NCI-H524 (cell line): Measurements from ENCODE around the gene HSPA4L.

Experiments
- DNase-seq, 2 experiments: peaks; one replicate each; lab custom pipeline; 2025; lab: John Stamatoyannopoulos, UW

Gene HSPA4L

DNA sequence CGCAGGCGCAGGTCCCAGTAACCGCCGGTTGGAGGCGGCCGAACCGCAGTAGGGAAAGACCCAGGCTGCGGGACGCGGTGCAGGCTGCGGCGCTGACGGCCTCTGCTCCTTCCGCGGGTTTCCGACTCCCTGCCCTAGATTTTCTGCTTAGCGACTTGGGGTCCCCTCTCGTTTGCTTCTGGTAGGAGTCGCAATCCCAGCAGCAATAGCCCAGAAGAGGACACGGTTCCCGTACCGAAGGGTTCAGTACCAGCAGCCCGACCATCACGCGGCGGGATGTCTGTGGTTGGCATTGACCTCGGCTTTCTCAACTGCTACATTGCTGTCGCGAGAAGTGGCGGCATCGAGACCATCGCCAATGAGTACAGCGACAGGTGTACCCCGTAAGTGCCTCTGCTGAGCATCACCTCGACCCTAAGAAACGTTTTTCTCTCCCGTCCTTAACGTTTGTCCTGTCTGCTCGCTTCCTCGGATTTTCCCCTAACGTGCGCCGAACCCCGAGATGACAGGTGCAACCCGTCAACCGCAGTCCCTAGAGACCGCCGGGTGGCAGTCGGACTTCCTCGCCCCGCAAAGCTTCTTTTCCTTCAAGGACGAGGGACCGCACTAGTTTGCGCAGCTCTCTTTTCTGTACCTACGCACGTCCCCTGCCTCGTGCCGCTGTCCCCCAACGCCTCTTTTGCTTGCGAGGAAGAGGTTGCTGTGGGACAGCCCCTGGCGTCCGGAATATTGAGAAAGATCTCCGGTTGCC is at the start of gene HSPA4L:
Gene HSPA4L, plus strand, starts transcription at position 48 of the 751 bp plus-strand sequence. Its CDS starts 229 bp downstream, at position 277.
- DNase-seq, result peak; percentile 43 to 73

DNA sequence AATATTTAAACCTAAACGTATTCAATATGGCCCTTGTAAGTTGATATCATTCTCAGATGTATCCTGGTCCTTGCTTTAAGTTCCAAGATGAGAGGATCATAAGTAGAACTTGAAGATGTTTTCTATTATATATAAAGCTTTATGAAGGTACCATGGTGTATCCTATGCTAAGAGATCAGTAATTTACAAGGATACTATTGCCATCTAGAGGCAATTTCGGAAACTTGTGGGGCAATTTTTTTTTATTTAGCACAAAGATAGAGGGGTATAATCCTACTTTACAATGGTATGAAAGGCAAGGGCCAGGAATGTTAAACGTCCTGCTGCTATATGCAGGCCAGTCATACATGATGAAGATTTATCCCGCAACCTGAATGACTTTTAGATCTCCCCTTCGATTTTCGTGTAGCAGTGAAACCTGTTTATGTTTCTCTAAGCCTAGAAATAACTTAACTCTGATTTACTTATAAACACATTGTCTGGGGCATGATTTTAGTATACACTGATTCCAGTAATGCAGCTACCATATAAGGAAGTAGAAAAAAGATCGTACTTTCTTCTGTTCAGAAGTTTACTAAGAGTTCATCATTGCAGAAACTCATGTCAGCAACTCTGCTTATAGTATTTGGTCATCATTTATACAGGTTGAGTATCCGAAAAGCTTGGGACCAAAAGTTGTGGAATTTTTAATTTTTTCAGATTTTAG is 49.3 kb upstream of the HSPA4L start:
- DNase-seq, result peak in 1 of 2 experiments; percentile 36

DNA sequence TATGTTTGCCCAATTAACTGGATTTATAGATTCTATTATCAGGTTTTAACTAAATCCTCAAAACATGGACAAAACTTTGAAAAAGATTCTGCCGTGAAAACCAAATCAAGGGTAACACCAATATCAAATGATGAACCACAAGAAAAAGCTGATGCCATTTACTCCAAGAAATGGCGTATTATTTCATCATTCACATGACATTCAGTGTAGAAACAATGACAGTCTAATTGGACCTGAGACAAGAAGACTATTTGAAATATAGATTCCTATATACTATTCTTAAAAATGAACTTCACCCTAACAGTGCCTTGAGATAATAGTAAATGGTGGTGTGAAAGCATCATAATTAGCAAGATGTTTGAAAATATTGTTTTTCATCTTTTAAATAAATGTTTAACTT is 47.1 kb upstream of the HSPA4L start:
- no peak for DNase-seq

DNA sequence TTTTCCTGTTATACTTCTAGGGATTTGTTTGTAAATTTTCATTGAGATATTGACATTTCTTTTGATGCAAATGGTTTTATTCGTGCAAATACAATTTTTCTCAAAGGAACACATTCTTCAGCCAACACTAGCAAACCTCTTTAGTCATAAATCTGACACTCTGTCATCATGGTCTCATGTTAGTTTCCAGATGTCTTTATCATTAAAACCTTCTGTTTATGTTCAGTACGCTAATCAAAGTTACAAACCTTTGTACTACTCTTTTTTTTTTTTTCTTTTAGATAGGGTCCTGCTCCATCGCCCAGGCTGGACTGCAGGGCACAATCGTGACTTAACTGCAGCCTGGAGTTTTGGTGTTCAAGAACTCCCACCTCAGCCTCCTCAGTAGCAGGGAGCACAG is 44.8 kb upstream of the HSPA4L start:
- no peak for DNase-seq

DNA sequence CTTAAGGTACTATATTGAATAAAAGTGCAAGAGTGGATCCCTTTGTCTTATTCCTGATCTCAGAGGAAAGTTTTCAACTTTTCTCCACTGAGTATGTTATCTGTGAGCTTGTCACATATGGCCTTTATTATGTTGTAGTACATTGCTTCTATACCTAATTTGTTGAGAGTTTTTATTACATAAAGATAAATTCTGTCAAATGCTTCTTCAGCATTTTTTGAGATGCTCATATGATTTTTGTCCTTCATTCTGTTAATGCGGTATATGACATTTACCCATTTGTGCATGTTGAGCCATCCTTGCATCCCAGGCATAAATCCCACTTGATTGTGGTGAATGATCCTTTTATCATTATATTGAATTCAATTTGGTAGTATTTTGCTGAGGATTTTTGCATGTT is 40.9 kb upstream of the HSPA4L start:
- DNase-seq, result no peak

DNA sequence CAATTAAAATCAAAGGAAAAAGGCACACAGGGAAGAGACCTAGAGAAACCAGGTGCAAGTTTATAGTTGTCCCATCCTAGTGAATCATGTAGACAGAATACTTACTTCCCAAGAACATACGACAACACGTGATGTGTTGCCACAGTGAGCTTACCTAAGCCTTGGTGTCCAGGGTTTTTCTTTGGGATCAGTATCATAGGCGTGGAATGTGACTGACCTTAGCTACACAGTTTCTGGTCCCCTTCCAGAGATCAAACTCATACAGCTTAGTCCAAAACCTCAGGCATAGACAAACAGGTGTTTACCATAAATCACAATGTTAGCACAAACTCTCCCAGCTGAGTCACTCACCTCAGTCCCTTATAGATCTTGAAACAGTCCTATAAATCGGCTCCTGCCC is 34.2 kb upstream of the HSPA4L start:
- DNase-seq, result no peak

DNA sequence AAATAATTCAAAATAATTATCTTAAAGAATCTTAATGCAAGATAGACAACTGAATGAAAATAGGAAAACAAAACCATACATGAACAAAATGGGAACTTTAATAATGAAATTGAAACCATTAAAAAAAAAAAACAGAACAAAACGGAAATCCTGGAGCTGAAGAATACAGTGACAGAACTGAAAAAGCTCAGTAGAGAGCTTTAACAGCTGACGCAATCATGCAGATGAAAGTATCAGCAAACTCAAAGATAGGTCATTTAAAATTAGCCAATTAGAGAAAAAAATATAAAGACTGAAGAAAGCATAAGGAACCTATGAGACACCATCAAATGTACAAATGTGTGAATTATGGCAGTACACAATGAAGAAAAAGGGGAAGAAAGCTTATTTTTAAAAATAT is 33.2 kb upstream of the HSPA4L start:
- DNase-seq, result no peak

DNA sequence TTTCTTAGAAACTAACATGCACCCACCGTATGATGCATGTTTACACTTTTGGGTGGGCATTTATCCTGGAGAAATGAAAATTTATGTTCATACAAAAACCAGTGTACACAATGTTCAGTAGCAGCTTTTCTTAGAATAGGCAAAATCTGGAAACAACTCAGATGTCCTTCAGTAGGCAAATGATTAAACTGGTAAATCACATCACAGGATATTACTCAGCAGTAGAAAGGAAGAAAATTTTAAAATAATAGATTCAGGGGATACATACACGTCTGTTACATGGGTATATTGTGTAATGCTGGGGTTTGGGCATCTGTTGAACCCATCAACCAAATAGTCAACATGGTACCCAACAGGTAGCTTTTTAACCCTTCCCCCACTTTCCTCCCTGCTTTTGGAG is 25.2 kb upstream of the HSPA4L start:
- DNase-seq, result no peak

DNA sequence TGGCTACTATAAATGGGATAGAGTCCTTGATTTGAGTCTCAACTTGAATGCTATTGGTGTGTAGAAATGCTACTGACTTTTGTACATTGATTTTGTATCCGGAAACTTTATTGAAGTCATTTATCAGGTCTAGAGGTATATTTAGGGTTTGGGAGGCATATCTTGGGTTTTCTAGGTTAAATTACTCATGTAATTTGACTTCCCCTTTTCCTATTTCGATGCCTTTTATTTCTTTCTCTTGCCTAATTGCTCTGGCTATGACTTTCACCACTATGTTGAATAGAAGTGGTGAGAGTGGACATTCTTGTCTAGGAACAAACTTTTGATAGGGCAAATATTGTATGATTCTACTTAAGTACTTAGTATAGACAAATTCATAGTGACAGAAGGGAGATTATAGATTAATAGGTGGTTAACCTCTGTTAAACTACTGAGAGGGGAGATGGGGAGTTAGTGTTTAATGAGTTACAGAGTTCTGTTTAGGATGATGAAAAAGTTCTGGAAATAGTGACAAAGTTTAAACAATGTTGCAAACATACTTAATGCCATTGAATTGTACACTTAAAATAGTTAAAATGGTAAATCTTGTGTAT is 22.8 kb upstream of the HSPA4L start:
- DNase-seq, result no peak

DNA sequence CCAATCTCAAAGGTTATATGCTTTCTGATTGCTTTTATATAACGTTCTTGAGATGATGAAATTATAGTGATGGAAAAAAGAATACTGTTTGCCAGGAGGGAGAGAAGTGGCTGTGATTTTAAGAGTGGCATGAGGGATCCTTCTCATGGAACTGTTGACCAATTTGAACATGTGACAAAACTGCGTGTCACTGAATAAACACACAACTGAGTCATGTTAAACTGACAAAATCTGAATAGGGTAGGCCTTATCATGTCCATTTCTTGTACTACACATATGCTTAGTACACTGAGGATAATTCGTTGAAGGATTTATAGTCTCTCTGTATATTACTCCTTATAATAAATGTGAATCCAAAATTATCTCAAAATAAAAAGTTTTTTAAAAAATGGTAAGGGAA is 22.2 kb upstream of the HSPA4L start:
- DNase-seq, result no peak

DNA sequence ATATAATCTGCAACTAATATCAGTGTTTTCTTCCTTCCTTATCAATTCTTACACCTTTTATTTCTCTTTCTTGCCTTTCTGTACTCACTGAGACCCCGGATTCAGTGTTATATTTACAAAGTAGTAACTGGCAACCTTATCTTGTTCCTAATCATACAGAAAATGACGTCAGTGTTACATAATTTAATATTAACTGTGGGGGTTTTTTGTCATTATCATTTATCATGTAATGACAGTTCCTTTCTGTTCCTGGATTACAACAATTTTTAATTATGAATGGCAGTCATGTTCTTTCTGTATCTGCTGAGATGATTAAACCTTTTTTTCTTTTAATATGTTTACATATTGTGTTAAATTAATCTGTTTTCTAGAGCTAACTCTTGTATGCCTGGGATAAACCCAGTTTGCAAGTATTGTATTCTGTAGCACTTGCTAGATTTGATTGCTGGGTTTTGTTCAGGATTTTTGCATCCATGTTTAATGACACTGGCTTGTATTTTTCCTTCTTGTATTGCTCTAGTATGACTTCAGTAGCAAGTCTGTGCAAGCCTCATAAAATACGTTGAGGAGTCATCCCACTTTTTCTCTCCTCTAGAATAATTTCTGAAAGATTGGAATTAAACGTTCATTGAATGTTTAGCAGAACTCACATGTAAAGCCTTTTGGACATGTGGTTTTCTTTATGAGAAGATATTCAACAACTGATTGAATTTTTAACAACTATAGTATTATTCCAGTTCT is 10.4 kb upstream of the HSPA4L start:
- DNase-seq, result no peak

DNA sequence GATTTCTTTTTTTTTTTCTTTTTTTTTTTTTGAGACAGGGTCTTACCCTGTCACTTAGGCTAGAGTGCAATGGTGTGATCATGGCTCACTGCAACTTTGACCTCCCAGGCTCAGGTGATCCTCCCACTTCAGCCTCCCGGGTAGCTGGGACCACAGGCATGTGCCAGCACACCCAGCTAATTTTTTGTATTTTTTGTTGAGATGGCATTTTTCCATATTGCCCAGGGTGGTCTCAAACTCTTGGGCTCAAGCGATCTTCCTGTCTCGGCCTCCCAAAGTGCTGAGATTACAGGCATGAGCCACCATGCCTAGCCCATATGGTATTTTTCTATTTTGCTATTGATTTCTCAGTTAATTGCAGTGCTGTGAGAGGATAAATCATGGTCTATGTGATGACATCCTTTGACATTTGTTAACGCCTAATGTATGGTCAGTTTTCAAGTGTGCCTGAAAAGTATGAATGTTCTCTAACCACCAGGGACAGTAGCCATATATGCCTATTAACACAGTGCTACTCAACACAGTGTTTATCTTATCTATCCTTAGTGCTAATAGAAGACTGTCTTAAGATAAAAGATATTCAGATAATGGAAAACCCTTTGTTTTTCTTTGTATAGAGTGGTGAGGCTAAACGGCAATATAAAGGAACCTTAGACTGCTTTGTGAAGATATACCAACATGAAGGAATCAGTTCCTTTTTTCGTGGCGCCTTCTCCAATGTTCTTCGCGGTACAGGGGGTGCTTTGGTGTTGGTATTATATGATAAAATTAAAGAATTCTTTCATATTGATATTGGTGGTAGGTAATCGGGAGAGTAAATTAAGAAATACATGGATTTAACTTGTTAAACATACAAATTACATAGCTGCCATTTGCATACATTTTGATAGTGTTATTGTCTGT is 9.1 kb upstream of the HSPA4L start:
- DNase-seq, result no peak

DNA sequence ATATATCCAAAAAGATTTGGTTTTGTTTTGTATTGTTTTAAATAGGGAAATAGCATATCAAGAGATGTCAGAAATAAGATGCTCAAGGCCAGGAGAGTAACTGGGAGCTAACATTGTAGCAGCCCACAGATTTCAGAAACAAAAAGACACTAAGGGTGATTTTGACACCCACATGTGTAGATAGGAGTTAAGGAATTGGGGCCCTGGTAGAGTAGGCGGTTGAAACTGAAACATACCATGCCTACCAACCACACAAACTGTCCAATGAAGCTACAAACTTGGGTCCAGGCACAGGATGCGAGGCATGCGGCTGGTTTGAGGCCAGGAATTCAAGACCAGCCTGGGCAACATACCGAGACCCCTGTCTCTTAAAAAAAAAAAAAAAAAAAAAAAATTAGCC is 6.3 kb upstream of the HSPA4L start:
- DNase-seq, result no peak

DNA sequence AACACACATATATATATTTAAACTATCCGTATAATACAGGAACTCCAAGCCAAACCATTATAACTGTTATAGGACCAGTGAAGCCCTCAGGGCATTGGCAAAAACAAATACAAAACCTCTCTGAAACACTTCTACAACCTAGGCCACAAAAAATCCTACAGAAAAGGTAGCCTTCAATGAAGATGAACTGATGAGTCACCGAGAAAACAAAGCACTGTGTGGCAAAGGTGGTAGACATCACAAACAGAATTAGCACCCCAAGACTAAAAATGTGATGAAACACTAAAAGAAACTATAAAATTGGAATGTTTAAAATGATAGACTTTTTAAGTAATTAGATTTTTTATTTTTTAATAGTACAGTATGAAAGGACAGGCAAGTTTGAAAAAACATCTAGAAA is 5.5 kb upstream of the HSPA4L start:
- no peak for DNase-seq

DNA sequence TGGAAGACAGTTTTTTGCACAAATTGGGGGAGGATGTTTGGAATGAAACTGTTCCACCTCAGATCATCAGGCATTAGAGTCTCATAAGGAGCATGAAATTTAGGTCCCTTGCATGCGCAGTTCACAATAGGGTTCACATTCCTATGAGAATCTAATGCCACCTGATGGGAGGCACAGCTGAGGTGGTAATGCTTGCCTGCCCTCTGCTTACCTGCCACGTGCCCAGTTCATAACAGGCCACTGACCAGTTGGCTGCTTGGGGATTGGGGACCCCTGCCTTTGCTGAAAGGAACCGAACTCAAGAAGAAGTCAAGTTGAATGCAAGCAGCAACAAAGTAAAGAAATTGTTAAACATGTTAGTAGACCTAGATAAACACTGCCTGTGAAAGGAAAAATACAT is 4.6 kb upstream of the HSPA4L start:
- no peak for DNase-seq

DNA sequence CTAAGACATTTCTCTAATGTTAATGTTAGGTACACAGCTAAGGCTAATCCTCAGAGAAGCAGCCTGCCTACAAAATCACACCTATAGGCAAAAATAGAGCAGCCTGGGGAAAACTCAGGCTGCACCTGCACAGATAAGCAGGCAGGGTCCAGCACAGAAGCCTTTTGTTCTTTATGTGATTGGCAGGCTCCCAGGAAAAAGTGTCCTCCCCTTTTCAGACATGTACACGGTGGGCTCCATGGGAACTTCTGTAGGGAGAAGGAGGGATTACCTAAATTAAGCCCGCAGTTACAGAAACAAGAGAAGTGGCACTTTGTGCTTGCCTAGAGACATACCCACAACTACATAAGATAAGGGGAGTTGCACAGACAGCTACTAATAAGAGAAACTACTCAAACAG is 4.0 kb upstream of the HSPA4L start:
- no peak for DNase-seq

DNA sequence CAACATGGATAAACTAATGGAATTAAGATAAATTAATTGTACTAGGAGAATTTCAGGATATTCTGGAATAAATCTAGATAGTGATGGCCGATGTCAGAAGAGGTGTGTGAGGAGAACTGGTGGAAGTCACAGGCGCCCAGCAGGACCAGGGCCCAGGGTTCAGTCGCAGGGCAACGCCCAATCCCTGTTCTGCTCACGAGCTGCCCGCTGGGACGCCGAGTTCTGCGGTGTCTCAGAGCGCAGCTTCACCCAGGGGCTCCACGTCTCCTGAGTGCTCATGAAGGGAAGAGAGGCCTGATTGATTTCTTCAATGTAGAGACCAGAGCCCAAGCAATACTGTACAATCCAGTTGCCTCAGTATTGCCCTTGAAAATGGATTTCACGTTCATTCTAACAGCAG is 1.5 kb upstream of the HSPA4L start:
- no peak for DNase-seq

DNA sequence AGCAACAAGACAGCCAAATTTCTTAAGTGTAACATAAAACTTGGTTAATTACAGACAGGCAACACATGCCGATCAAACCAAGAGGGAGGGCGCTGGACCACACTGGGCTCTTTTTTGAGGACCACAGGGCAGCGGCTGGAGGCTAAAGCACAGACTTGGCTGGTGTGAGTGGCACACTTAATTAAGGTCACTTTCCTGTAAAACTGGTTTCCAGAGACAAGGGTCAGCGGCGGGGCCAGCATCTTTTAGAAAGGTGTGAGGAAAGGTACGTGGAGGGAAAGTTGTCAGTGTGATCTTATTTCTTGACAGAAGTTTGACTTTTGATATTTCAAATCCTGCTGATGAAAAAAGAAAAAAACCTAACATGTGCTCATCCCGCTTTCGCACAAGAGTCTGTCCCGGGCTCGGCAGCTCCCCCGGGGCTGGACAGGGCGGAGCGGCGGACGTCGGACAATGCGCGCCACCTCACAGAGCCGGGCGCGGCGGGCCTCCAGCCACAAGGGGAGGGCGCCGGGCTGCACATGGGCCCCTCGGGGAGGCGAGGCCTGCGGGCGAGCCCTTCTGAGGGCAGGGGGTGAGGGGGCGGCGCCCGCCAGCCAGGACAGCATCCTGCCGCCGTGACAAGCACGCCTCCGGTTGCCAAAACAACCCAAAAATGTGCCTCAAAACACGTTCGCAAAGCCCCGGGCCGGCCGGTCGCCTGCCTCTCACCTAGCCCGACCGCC is 660 bp upstream of the HSPA4L start:
- no peak for DNase-seq

DNA sequence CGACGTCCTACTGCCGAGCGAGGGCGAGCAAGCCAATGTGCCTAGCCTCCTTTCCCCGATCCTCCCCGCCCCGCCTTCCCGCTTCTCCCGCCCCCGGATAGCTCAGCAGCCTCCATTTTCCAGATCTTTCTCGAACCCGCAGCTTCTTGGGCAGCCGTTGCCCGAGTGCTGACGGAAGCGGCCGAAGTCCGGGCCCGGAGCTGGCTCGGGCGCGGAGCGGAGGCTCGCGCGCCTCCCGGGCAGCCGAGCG is 172 bp upstream of the HSPA4L start:
- DNase-seq, result peak in 1 of 2 experiments; percentile 56

DNA sequence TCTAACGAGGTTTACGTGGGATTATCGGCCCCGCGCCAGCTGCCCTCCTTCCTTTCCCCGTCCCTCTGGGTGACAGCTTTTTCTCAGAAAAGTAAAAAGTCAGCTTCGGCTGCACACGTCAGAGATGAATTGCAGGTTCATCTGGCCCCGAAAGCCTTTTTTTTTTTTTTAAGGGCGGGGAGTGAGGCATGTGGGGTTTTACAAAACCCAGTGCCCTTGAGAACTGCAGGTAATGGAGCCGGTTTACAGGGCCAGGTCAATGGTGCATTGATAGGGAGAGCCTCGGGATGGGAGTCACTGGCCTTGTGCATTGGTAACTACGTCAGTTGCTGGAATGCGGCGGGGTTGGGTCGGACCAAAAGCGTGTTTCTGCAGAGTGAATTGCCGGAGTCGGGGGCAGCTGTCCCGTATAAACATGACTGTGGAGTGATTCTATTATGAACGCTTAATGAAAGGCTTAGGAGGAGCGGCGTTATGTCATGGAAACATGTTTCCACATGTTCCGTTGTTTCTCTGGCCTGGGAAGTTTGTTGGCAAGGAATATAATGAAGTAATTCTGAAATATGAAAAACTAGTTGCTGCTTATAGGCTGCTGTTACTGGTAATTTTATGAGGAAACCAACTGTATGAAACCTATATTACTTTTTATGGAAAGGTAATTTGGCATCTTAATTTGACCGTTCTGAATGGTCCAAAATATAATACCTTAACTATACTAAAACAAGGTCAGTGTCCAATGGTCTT is 1.1 kb downstream of the HSPA4L start:
- DNase-seq, result peak in 1 of 2 experiments; percentile 64
